Left forelimb (tissue), 1 donor: ENCODE data around the gene MSANTD3.
"Not testable (repeated sequence)": the region's sequence is repeated elsewhere in the genome, so short reads cannot be mapped to it uniquely, and the experiment has no call there.

Source experiments
- DNase-seq: peaks from one replicate; pipeline ENCODE4 v3.0.0-alpha.2; 2018; ENCODE audit warnings: low spot score

MSANTD3 gene

DNA sequence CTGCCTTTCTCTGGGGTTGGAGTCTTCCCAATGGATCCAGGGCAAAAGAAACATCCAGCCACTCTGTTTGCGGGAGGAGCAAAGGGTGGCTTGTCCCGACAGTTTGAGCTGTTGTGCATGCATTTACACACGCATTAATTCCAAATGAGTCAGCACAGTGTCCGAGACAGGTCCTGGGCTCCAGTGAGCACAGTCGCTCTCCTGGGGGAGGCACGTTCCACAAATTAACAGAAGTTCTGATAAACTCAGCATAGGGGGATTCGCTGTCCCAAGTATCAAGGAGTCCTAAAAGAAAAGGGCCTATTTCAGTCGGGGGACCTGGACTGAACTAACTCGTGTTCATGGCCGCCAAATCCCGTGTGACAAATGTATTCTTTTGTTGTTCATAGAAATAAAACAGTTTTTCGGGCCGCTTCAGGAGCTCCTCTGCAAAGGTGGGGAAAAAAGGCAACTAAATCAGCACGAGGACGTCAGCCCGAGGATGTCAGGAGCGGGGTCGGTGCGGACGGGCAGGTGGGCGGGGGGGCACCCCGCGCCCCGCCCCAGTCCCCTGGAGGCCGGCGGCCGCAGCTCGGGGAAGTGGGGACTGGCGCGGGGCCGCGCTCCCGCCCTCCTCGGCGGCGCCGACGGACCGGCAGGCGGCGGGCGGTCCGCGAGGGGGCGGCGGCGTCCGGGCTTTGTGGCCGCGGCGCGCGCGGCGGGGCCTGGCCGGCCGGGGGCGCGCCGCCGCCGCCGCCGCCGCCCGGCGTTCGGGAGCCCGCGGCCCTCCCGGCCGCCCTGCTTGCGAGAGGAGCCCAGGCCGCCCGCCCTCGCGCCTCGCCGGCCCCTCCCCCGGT lies at the start of gene MSANTD3:
Gene MSANTD3, plus strand, starts transcription at position 614 of the 836 bp plus-strand sequence. CDS start 14,796 bp downstream, outside the sequence.
- DNase-seq, result peak; percentile 74

GRCh38 chr9:100379862-100380261 lies 47.1 kb upstream of the MSANTD3 start:
- DNase-seq, result no peak

- DNase-seq, result not testable (repeated sequence)
Observed at GRCh38 chr9:100392989-100393388, 34.0 kb upstream of the MSANTD3 start.

DNA sequence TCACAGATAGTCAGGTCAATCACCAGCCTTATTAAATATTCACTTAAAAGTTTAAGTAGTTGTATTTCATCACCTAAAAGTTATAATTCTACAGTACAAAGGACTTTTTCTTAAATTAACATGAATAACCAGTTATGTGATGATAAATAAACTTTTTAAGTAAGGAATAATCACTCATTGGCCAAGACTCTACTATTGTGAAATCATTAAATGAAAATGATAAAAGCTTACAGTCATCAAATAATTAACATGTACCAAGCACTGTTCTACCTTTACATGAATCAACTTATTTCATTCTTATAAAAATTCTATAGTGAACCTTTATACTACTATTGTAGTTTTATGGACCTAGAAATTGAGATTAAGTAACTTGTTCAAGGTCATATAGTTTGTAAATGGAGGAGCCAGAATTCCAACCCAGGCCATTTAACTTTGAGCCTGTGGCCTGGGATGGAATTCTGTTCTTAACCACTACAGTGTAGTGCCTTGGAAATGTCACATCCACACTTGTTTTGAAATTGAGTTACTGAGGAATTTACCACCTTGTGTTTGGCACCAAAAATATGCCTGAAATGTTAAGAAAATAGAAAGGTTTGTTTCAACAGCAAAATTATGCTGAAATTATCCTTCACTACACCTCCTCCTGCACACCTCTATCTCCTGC lies 32.8 kb upstream of the MSANTD3 start:
- no peak for DNase-seq

DNA sequence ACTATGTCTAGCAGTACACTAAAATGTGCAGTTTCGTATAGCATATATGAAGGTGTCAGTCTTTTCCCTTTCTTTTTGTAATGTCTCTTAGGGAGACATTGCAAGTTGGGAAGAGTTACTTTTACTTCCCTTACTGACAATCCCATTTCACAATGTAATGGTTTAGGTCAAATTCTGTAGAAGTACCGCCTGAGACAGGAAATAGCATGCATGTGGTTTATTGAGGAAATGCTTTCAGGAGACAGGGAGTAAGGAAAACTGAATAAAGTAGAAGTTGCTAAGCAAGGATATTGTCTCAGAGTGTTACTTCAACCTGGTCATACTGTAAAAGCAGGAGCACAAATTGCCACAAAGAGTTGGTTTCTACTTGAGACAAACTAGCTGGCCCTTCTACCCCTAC lies 32.1 kb upstream of the MSANTD3 start:
- DNase-seq, result no peak

- no peak for DNase-seq
Observed at GRCh38 chr9:100396769-100397168, 30.2 kb upstream of the MSANTD3 start.

GRCh38 chr9:100397529-100398266 lies 29.2 kb upstream of the MSANTD3 start:
- DNase-seq, result no peak

GRCh38 chr9:100401042-100401441 lies 25.9 kb upstream of the MSANTD3 start:
- DNase-seq, result no peak

GRCh38 chr9:100406962-100407361 lies 20.0 kb upstream of the MSANTD3 start:
- no peak for DNase-seq

- DNase-seq, result no peak
Observed at GRCh38 chr9:100408546-100409175, 18.3 kb upstream of the MSANTD3 start.

GRCh38 chr9:100409176-100409556 lies 17.8 kb upstream of the MSANTD3 start:
- no peak for DNase-seq

- DNase-seq, result peak; percentile 87
Observed at GRCh38 chr9:100411472-100412283, 15.3 kb upstream of the MSANTD3 start.

GRCh38 chr9:100413839-100414420 lies 13.0 kb upstream of the MSANTD3 start:
- no peak for DNase-seq

DNA sequence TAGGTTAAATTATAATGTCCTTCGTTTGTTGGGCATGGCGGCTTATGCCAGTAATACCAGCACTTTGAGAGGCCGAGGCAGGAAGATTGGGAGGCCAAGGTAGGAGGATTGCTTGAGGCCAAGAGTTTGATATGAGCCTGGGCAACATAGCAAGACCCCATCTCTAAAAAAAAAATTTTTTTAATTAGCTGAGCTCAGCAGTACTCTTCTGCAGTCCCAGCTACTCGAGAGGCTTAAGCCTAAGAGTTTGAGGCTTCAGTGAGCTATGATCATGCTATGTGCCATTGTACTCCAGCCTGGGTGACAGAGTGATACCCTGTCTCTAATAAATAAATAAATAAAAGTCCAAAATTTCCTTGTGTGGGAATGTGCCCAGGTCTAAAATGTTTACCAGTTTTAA lies 9.1 kb upstream of the MSANTD3 start:
- no peak for DNase-seq

DNA sequence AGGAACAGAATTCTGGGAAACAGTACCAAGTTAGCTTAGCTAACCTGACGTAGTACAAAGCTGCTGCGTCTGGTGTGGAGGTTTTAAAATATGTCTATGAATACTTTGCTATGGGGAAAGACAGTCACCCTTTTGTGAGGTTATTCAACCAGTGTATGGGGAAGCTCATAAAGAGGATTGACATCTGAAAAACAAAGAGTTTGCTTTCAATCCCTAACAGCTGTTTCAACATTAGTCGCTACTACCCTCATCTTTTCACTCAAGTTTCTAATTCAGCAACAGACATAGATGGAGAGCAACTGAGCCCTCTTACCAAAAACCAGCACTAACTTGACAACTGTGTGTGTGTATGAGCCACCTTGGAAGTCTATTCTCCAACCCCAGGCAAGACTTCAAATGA lies 7.8 kb upstream of the MSANTD3 start:
- DNase-seq, result no peak

DNA sequence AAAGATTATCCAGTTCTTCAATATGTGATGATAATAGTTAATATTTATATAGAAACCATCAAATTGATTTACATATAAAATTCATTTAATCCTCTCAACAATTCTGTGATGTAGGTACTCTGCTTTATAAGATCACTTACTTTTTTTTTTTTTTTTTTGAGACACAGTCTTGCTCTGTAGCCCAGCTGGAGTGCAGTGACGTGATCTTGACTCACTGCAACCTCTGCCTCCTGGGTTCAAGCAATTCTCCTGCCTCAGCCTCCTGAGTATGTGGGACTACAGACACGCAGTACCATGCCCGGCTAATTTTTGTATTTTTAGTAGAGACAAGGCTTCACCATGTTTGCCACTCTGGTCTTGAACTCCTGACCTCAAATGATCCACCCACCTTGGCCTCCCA lies 5.8 kb upstream of the MSANTD3 start:
- not testable (repeated sequence) for DNase-seq

DNA sequence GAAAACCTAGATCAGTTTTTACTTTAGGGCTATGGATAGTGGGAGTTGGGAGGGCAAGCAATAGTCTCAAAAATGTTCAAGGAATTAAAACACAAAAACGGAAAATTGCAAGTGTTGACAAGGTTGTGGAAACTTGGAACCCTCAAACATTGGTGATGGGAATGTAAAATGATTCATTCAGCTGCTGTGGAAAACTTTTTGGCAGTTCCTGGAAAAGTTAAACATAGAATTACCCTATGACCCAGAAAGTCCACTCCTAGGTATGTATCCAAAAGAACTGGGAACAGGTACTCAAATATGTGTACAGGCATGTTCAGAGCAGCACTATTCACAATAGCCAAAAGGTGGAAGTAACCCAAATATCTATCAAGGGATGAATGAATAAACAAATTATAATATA lies 1.2 kb upstream of the MSANTD3 start:
- no peak for DNase-seq

DNA sequence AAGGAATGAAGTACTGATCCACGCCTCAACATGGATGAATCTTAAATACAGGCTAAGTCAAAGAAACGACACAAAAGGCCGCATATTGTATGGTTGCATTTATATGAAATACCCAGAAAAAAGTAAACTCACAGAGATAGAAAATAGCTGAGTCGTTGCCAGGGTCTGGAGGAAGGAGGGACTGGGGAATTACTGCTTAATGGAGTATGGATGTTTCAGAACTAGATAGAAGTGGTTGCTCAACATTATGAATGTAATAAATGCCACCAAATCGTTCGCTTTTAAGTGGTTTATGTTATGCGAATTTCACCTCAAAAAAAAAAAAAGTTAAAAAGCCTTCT lies 784 bp upstream of the MSANTD3 start:
- DNase-seq, result no peak

DNA sequence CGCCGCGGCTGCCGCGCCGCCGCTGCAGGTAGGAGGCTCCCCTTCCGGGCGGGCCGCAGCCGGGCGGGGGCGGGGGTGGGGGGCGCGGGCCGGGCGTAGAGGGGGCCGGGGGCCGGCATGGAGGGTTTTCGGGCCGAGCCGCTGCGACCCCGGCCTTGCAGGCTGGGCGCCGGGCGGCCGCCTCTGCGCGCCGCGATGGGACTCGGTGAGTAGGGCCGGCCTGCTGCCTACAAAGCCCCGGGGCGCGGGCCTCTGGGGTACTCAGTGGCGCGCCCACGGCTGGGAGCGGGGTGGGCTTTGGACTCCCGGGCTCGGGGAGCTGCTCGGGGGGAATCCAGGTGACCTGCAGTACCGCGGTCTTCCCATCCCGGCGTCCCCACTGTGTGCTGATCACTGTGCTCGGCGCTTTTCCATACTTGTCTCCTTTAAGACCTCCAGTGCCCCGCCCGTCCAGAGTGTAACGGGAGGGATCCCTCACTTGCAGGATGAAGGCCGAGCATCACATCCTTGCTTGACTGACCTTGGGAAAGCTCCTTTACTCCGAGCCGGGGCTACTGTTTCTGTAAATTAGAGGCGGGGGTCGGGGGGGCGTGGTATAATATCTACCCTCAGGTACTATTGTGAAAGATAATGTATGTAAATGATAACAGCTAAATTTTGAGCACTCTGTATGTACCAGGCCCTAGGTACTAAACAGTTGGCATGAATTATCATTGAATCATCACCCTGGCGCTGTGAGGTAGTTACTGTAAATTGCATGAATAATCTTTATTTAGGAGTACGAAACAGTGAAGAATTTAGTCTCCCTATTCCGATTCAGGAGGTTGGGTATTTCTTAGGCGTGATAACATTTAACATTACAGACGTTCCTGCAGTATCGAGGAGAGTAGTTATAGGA lies 672 bp downstream of the MSANTD3 start:
- peak; percentile 72 for DNase-seq
